Measurements from ENCODE around the gene CAP1. TPM values are rescaled to one million over a fixed set of nuclear protein-coding genes. Genes with fewer than 3 reads are reported as not detected.

The CAP1 gene
- total RNA-seq, 1 experiment from 2014 or later, result 255 TPM

- H3K27ac Mint-ChIP-seq, result no peak overlapping the region
- H3K9me3 Mint-ChIP-seq, result peaks cover 6 to 11% of the 10 kb centered on the region in 2 experiments; a peak in 4 of 5 replicates
- peaks cover 20% of the 10 kb centered on the region for H3K27me3 Mint-ChIP-seq (ENCODE audit: low read depth)
These were observed 69.9 kb downstream of the CAP1 start for GRCh38 chr1:40110389-40110788.

More at GRCh38 chr1:40110389-40110788, 69.9 kb downstream of the CAP1 start:
- H3K4ac ChIP-seq (ENCODE audit: low read depth, low read length), result no peak overlapping the region
- no peaks in the 10 kb centered on the region for H3K4me1 ChIP-seq (ENCODE audit: insufficient read depth, low read length)
- H3K79me2 ChIP-seq (ENCODE audit: insufficient read depth, low read length), result no peaks in the 10 kb centered on the region
- no peak overlapping the region for H3T11ph ChIP-seq (ENCODE audit: low read length)
- no peak overlapping the region for H4K5ac ChIP-seq (ENCODE audit: insufficient read length, low read depth, low read length)
- H3K27me3 ChIP-seq (ENCODE audit: insufficient read depth, low read length), result no peaks in the 10 kb centered on the region
- H3K23ac ChIP-seq (ENCODE audit: insufficient read length, low read depth, low read length), result no peak overlapping the region
- H2BK120ac ChIP-seq (ENCODE audit: low read depth, low read length, poor library complexity, severe bottlenecking), result no peak overlapping the region
- H3K14ac ChIP-seq (ENCODE audit: insufficient read depth, low read length), result no peak overlapping the region
- H2AK5ac ChIP-seq (ENCODE audit: insufficient read length, low read length), result no peak overlapping the region
- no peak overlapping the region for H2BK15ac ChIP-seq (ENCODE audit: low read depth, low read length)
- no peak overlapping the region for H3K4me3 Mint-ChIP-seq
- no peak overlapping the region for H2AFZ ChIP-seq (ENCODE audit: low read length)
- TF ChIP-seq, protein P1, sequence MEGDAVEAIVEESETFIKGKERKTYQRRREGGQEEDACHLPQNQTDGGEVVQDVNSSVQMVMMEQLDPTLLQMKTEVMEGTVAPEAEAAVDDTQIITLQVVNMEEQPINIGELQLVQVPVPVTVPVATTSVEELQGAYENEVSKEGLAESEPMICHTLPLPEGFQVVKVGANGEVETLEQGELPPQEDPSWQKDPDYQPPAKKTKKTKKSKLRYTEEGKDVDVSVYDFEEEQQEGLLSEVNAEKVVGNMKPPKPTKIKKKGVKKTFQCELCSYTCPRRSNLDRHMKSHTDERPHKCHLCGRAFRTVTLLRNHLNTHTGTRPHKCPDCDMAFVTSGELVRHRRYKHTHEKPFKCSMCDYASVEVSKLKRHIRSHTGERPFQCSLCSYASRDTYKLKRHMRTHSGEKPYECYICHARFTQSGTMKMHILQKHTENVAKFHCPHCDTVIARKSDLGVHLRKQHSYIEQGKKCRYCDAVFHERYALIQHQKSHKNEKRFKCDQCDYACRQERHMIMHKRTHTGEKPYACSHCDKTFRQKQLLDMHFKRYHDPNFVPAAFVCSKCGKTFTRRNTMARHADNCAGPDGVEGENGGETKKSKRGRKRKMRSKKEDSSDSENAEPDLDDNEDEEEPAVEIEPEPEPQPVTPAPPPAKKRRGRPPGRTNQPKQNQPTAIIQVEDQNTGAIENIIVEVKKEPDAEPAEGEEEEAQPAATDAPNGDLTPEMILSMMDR (conservative IDR thresholded peaks at IDR 0.05), result no peak
- H3K18ac ChIP-seq (ENCODE audit: insufficient read length, low read depth, low read length), result no peak overlapping the region
- H4K20me1 ChIP-seq (ENCODE audit: control insufficient read depth, insufficient read depth, insufficient read length), result no peaks in the 10 kb centered on the region
- no peak overlapping the region for H3K4me2 ChIP-seq (ENCODE audit: insufficient read depth, insufficient read length, low read length)
- no peaks in the 10 kb centered on the region; a peak in 1 of 7 replicates for H3K36me3 Mint-ChIP-seq (ENCODE audit: insufficient read depth in 1 of 3, low read depth in 3 of 3)
- peaks cover 0 to 3% of the 10 kb centered on the region in 2 experiments; a peak in 1 of 4 replicates for H3K4me1 Mint-ChIP-seq
- no peaks in the 10 kb centered on the region for H3K79me1 ChIP-seq (ENCODE audit: insufficient read depth, low read depth, low read length, poor library complexity, severe bottlenecking)
- no peak overlapping the region for H2BK12ac ChIP-seq (ENCODE audit: insufficient read length, low read depth, low read length)
- no peaks in the 10 kb centered on the region for H3K9me3 ChIP-seq (ENCODE audit: control insufficient read depth, low read depth, low read length)
- no peak overlapping the region for H4K8ac ChIP-seq (replicated peaks; ENCODE audit: insufficient read length, low read depth, low read length)
- no peak overlapping the region for H3K9ac ChIP-seq (ENCODE audit: extremely low read depth, insufficient read length, low read length)
- no peak for DNase-seq
- H3K56ac ChIP-seq (ENCODE audit: insufficient read length, low read depth, low read length), result no peak overlapping the region
- H3K23me2 ChIP-seq (ENCODE audit: insufficient read length, low read depth, low read length, poor library complexity, severe bottlenecking), result no peaks in the 10 kb centered on the region
- no peak overlapping the region for H3K27ac ChIP-seq (ENCODE audit: insufficient read length, low read depth, low read length)
- no peak overlapping the region for H2BK20ac ChIP-seq (ENCODE audit: low read depth, low read length, poor library complexity, severe bottlenecking)
- H2BK5ac ChIP-seq (ENCODE audit: insufficient read length, low read length), result no peak overlapping the region
- H4K91ac ChIP-seq (ENCODE audit: insufficient read length, low read depth, low read length), result no peak overlapping the region
